K562 (cell line): ENCODE data around the gene ADGRB3. TPM values are rescaled to one million over a fixed set of nuclear protein-coding genes. Genes with fewer than 3 reads are reported as not detected.

ENCODE experiments used
- BACH1 ChIP-seq: fragments of 200-800 bp; sonication (Bioruptor generic); IDR thresholded peaks from 2 replicates; pipeline ENCODE4 v1.6.1; 2016; ENCODE audit warnings: missing genetic modification characterization, missing compliant biosample characterization
- FOXP4 ChIP-seq: sonication (generic); formaldehyde crosslinking; IDR thresholded peaks from 2 replicates; pipeline ENCODE4 v1.8.0; 2022; ENCODE audit warnings: mild to moderate bottlenecking, missing genetic modification reagents, borderline replicate concordance
- GATAD2B ChIP-seq: fragments of 450-650 bp; IDR thresholded peaks from 2 replicates; pipeline ENCODE4 v1.6.1; 2017; ENCODE audit warnings: mild to moderate bottlenecking, borderline replicate concordance
- HMGN3 ChIP-seq: IDR thresholded peaks from 2 replicates; pipeline ENCODE4 v1.6.1; 2011; ENCODE audit warnings: borderline replicate concordance, low read depth, mild to moderate bottlenecking, mixed read lengths, low read length; ENCODE audit not compliant: insufficient read length; ENCODE audit errors: extremely low read depth
- HSF4 ChIP-seq: fragments of 250-450 bp; sonication (Bioruptor Pico); IDR thresholded peaks from 2 replicates; pipeline ENCODE4 v2.1.2; 2022; ENCODE audit warnings: mild to moderate bottlenecking, moderate library complexity, borderline replicate concordance
- ID3 ChIP-seq, 2 experiments: fragments of 250-450 bp in 1 of 2; fragments of 450-650 bp in 1 of 2; sonication (Bioruptor Pico) in 1 of 2; IDR thresholded peaks; 2 replicates each; pipeline versions ENCODE4 v1.6.1 to v1.8.0; 2016 to 2021; ENCODE audit warnings: mild to moderate bottlenecking in 2 of 2, moderate library complexity in 2 of 2, missing compliant biosample characterization in 1 of 2, missing genetic modification characterization in 1 of 2
- NRF1 ChIP-seq, 2 experiments: fragments of 450-650 bp; IDR thresholded peaks in 1 of 2; conservative IDR thresholded peaks in 1 of 2; 2 replicates each; pipeline ENCODE4 v1.6.1; 2014; ENCODE audit warnings: mild to moderate bottlenecking in 2 of 2
- POLR2AphosphoS5 ChIP-seq: IDR thresholded peaks from 2 replicates; pipeline ENCODE4 v1.6.1; 2011; ENCODE audit warnings: mild to moderate bottlenecking, low read depth, low read length, moderate library complexity; ENCODE audit not compliant: control insufficient read depth, insufficient read depth
- POLR2H ChIP-seq: IDR thresholded peaks from 2 replicates; pipeline ENCODE4 v1.6.1; 2016; ENCODE audit warnings: missing genetic modification characterization, low read depth, mild to moderate bottlenecking, control low read depth, missing compliant biosample characterization, moderate library complexity
- RAD21 ChIP-seq, 2 experiments: fragments of 250-450 bp in 1 of 2; fragments of 450-650 bp in 1 of 2; sonication (Bioruptor Pico) in 1 of 2; formaldehyde crosslinking in 1 of 2; IDR thresholded peaks in 1 of 2; conservative IDR thresholded peaks in 1 of 2; 2 replicates each; pipeline versions ENCODE4 v1.4.0 to v1.8.0; 2020 to 2022; ENCODE audit warnings: mild to moderate bottlenecking in 2 of 2, moderate library complexity in 1 of 2
- SMAD2 ChIP-seq: fragments of 150-350 bp; IDR thresholded peaks from 2 replicates; pipeline ENCODE4 v1.6.1; 2014; ENCODE audit warnings: low read depth, mild to moderate bottlenecking, low read length
- ZFP1 ChIP-seq: fragments of 450-650 bp; formaldehyde crosslinking; IDR thresholded peaks from 2 replicates; pipeline ENCODE4 v1.4.0; 2020; ENCODE audit warnings: mild to moderate bottlenecking, mixed read lengths
- polyA plus RNA-seq, 8 experiments: library from polyadenylated mRNA; depleted of rRNA in 4 of 8; stranded (reverse) in 5 of 8; unstranded in 3 of 8; fragments of >200 nt; fragmentation: Nextera tagmentation in 2 of 8; fragmentation: Illumina TruSeq in 1 of 8; extraction: Ambion mirVana in 2 of 8; extraction: Trizol in 1 of 8; gene quantifications; 2 replicates each; pipeline versions ENCODE4 v1.2.1 to v1.2.3, GENCODE V29; 2011 to 2014; ENCODE audit warnings: inconsistent platforms in 1 of 8, missing spikeins in 1 of 8
- total RNA-seq, 7 experiments: library from RNA; depleted of rRNA in 6 of 7; stranded (reverse); fragments of >200 nt in 6 of 7; fragmentation: Illumina TruSeq in 2 of 7; extraction: Trizol in 2 of 7; gene quantifications; 2 replicates each; pipeline versions ENCODE4 v1.2.1 to v1.2.3, GENCODE V29; 2011 to 2021; ENCODE audit warnings: low replicate concordance in 1 of 7
- TF ChIP-seq, protein P1 (sequence below): fragments of 250-450 bp; sonication (Bioruptor Pico); IDR thresholded peaks from 2 replicates; pipeline ENCODE4 v1.8.0; 2022; ENCODE audit warnings: moderate library complexity, mild to moderate bottlenecking, inconsistent platforms
- TF ChIP-seq, protein P2 (sequence below): conservative IDR thresholded peaks from 2 replicates; pipeline ENCODE4 v1.6.1; 2011; ENCODE audit warnings: low read depth, mild to moderate bottlenecking, low read length; ENCODE audit not compliant: control insufficient read depth
- TF ChIP-seq, protein P3 (sequence below): fragments of 450-650 bp; formaldehyde crosslinking; IDR thresholded peaks from 2 replicates; pipeline ENCODE4 v1.4.0; 2020; ENCODE audit warnings: mild to moderate bottlenecking, moderate library complexity

Gene ADGRB3
- total and polyA plus RNA-seq, 9 of the 15 experiments (the other 6 are each of a cell fraction or from before 2014, with no cell fraction given): 0.90 to 7.8 (median 2.4) TPM

DNA sequence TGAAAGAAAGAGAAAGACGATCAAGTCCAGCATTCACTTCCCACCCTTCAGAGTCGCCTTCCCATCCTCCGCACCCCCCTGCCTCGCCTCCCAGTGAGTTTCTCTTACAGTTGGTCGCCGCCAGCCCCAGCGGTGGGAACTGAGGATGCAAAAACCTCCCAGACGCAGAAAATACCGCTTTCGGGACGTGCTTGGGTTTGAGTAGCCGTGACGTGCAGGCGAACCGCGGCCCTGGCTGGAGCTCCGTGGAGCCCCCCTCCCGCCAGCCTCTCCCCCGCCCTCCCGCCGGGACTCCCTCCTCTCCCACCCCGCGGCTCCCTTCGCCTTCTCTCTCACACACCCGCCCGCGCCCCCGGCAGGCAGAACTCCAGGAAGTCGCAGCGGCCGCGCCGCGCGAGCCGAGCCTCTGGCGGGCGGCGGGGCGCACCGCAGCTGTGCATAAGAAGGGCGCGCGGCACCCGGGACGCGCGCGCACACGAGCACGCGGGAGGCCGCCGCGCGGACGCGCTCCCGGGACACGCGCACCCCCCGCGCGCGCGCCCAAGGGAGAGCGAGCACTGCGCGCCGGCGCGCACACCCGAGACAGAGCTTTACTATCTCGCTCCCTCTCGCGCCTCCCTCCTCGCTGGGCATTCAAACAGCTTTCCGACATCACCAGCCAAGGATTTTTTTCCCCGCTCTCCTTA lies at the start of gene ADGRB3 (continued):
- TF ChIP-seq, protein P1, sequence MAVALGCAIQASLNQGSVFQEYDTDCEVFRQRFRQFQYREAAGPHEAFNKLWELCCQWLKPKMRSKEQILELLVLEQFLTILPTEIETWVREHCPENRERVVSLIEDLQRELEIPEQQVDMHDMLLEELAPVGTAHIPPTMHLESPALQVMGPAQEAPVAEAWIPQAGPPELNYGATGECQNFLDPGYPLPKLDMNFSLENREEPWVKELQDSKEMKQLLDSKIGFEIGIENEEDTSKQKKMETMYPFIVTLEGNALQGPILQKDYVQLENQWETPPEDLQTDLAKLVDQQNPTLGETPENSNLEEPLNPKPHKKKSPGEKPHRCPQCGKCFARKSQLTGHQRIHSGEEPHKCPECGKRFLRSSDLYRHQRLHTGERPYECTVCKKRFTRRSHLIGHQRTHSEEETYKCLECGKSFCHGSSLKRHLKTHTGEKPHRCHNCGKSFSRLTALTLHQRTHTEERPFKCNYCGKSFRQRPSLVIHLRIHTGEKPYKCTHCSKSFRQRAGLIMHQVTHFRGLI (CRISPR knock-in tag): peak; percentile 82
- peak; percentile 54 for TF ChIP-seq POLR2H (tag)
- peak; percentile 71 for TF ChIP-seq POLR2AphosphoS5
- peak; percentile 91 for TF ChIP-seq BACH1 (tag)
- peak in 1 of 2 experiments; percentile 18; a peak in 1 of 4 replicates for TF ChIP-seq RAD21 (CRISPR knock-in tag; conservative IDR thresholded peaks at IDR 0.05 in 1 of 2, IDR thresholded peaks at IDR 0.05 in 1 of 2)
- TF ChIP-seq SMAD2: no peak
- peak; percentile 90 for TF ChIP-seq HMGN3
- TF ChIP-seq ZFP1 (CRISPR knock-in tag): no peak
- no peak for TF ChIP-seq ID3 (CRISPR knock-in tag; IDR thresholded peaks at IDR 0.05)
- TF ChIP-seq ID3 (tag; IDR thresholded peaks at IDR 0.05): peak; percentile 87
- TF ChIP-seq GATAD2B: peak; percentile 79
- TF ChIP-seq, protein P2, sequence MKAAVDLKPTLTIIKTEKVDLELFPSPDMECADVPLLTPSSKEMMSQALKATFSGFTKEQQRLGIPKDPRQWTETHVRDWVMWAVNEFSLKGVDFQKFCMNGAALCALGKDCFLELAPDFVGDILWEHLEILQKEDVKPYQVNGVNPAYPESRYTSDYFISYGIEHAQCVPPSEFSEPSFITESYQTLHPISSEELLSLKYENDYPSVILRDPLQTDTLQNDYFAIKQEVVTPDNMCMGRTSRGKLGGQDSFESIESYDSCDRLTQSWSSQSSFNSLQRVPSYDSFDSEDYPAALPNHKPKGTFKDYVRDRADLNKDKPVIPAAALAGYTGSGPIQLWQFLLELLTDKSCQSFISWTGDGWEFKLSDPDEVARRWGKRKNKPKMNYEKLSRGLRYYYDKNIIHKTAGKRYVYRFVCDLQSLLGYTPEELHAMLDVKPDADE: peak; percentile 57; the same call in 1 of the 2 replicates
- TF ChIP-seq, protein P3, sequence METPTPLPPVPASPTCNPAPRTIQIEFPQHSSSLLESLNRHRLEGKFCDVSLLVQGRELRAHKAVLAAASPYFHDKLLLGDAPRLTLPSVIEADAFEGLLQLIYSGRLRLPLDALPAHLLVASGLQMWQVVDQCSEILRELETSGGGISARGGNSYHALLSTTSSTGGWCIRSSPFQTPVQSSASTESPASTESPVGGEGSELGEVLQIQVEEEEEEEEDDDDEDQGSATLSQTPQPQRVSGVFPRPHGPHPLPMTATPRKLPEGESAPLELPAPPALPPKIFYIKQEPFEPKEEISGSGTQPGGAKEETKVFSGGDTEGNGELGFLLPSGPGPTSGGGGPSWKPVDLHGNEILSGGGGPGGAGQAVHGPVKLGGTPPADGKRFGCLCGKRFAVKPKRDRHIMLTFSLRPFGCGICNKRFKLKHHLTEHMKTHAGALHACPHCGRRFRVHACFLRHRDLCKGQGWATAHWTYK (CRISPR knock-in tag): no peak
- peak; percentile 79; the same call in 1 of the 2 replicates for TF ChIP-seq HSF4 (CRISPR knock-in tag)
- TF ChIP-seq NRF1 (conservative IDR thresholded peaks at IDR 0.05 in 1 of 2, IDR thresholded peaks at IDR 0.05 in 1 of 2): peak; percentile 82 to 88
- no peak for TF ChIP-seq FOXP4
